H1 (cell line): ENCODE results near the gene SND1. TPM values are rescaled to one million over a fixed set of nuclear protein-coding genes. Genes with fewer than 3 reads are reported as not detected.

Experiments used
- CTCF ChIA-PET: fragments of 300-600 bp; sonication (Branson Sonifier 250); formaldehyde crosslinking; loops from one replicate; lab custom pipeline; 2021; ENCODE audit not compliant: partially characterized antibody; lab: Charles Lee
- POLR2A ChIA-PET: fragments of 300-600 bp; sonication (Branson Sonifier 250); formaldehyde crosslinking; loops from one replicate; lab custom pipeline; 2021; ENCODE audit warnings: inconsistent platforms; ENCODE audit not compliant: partially characterized antibody; lab: Charles Lee
- DNase-seq, 2 experiments: peaks; one replicate each; pipeline versions ENCODE4 v3.0.0 to v3.0.0-alpha.2; 2010 to 2022; ENCODE audit warnings: low spot score in 2 of 2, low read depth in 1 of 2, mixed read lengths in 1 of 2
- FAIRE-seq: peaks from 2 replicates; lab custom pipeline; 2011; peaks lifted over from hg19 to GRCh38; lab: Jason Lieb, UNC
- H2AFZ ChIP-seq: 2 replicates; pipeline ENCODE4 v1.8.1; 2012; ENCODE audit warnings: low read length, inconsistent platforms
- H2AK5ac ChIP-seq: 2 replicates; pipeline ENCODE4 v1.6.1; 2013; ENCODE audit warnings: low read depth, low read length
- H2BK120ac ChIP-seq: replicated peaks from 2 replicates; pipeline ENCODE3; 2013; ENCODE audit warnings: low read depth, low read length, inconsistent platforms
- H2BK12ac ChIP-seq: 2 replicates; pipeline ENCODE4 v1.6.1; 2013; ENCODE audit warnings: low read depth, low read length
- H2BK15ac ChIP-seq: 2 replicates; pipeline ENCODE4 v1.6.1; 2013; ENCODE audit warnings: low read length
- H2BK20ac ChIP-seq: 2 replicates; pipeline ENCODE4 v1.6.1; 2013; ENCODE audit warnings: low read length
- H2BK5ac ChIP-seq: 2 replicates; pipeline ENCODE4 v1.6.1; 2013; ENCODE audit warnings: low read depth, low read length
- H3K14ac ChIP-seq: 2 replicates; pipeline ENCODE4 v1.6.1; 2013; ENCODE audit warnings: inconsistent platforms; ENCODE audit not compliant: insufficient read length
- H3K18ac ChIP-seq: 2 replicates; pipeline ENCODE4 v1.6.1; 2013; ENCODE audit warnings: low read length; ENCODE audit errors: extremely low read depth
- H3K23ac ChIP-seq: 2 replicates; pipeline ENCODE4 v1.6.1; 2013; ENCODE audit warnings: inconsistent platforms; ENCODE audit not compliant: insufficient read length
- H3K23me2 ChIP-seq: 2 replicates; pipeline ENCODE4 v1.6.1; 2013; ENCODE audit warnings: low read depth, low read length
- H3K27ac ChIP-seq: 2 replicates; pipeline ENCODE4 v1.6.1; 2011; ENCODE audit warnings: low read depth, low read length, inconsistent platforms
- H3K27me3 ChIP-seq, 4 experiments: replicated peaks in 1 of 4; 1 replicate in 1 of 4; 2 replicates in 3 of 4; pipeline versions ENCODE4 v1.6.1 to v1.8.1; 2011 to 2013; ENCODE audit warnings: low read length in 3 of 4, mild to moderate bottlenecking in 3 of 4, inconsistent platforms in 2 of 4, mixed read lengths in 2 of 4, moderate library complexity in 1 of 4; ENCODE audit not compliant: control insufficient read depth in 3 of 4, insufficient read depth in 3 of 4; ENCODE audit errors: extremely low read depth in 1 of 4
- H3K36me3 ChIP-seq, 4 experiments: 2 replicates each; pipeline versions ENCODE4 v1.6.1 to v1.8.1; 2011 to 2013; ENCODE audit warnings: mild to moderate bottlenecking in 4 of 4, low read length in 3 of 4, moderate library complexity in 2 of 4, control low read depth in 1 of 4, inconsistent platforms in 1 of 4; ENCODE audit not compliant: insufficient read depth in 4 of 4, control insufficient read depth in 2 of 4
- H3K4ac ChIP-seq: replicated peaks from 2 replicates; pipeline ENCODE3; 2013; ENCODE audit warnings: low read length, low read depth, mixed read lengths, inconsistent platforms; ENCODE audit not compliant: insufficient read length
- H3K4me1 ChIP-seq, 4 experiments: replicated peaks in 1 of 4; 1 replicate in 1 of 4; 2 replicates in 3 of 4; pipeline versions ENCODE4 v1.6.1 to v1.8.1; 2011 to 2013; ENCODE audit warnings: low read length in 3 of 4, inconsistent platforms in 2 of 4, mixed read lengths in 1 of 4; ENCODE audit not compliant: insufficient read depth in 4 of 4, control insufficient read depth in 3 of 4
- H3K4me2 ChIP-seq, 2 experiments: 2 replicates each; pipeline versions ENCODE4 v1.6.1 to v1.8.1; 2011 to 2013; ENCODE audit warnings: low read depth in 2 of 2, low read length in 2 of 2, control low read depth in 1 of 2, inconsistent platforms in 1 of 2, mild to moderate bottlenecking in 1 of 2; ENCODE audit not compliant: insufficient read depth in 1 of 2
- H3K4me3 ChIP-seq, 4 experiments: fragments of 200-600, 300-600 bp in 1 of 4; sonication (generic), shearing (Covaris generic), sonication (Bioruptor Twin) in 1 of 4; 2 replicates each; pipeline versions ENCODE4 v1.5.1 to v1.8.1; 2011 to 2016; ENCODE audit warnings: low read length in 4 of 4, low read depth in 3 of 4, control low read depth in 2 of 4, inconsistent platforms in 2 of 4, mild to moderate bottlenecking in 2 of 4, mixed read lengths in 1 of 4, moderate library complexity in 1 of 4; ENCODE audit not compliant: insufficient read depth in 2 of 4; ENCODE audit errors: extremely low read depth in 1 of 4
- H3K56ac ChIP-seq: replicated peaks from 2 replicates; pipeline ENCODE3; 2013; ENCODE audit warnings: low read depth, mild to moderate bottlenecking, mixed read lengths, low read length, inconsistent platforms; ENCODE audit not compliant: insufficient read length
- H3K79me1 ChIP-seq: 2 replicates; pipeline ENCODE4 v1.6.1; 2013; ENCODE audit warnings: low read depth, low read length, control low read depth
- H3K79me2 ChIP-seq, 2 experiments: 2 replicates each; pipeline versions ENCODE4 v1.6.1 to v1.8.1; 2012 to 2013; ENCODE audit warnings: low read length in 2 of 2, mild to moderate bottlenecking in 2 of 2, inconsistent platforms in 1 of 2; ENCODE audit not compliant: insufficient read depth in 2 of 2, control insufficient read depth in 1 of 2
- H3K9ac ChIP-seq, 4 experiments: replicated peaks in 1 of 4; 1 replicate in 1 of 4; 2 replicates in 3 of 4; pipeline versions ENCODE4 v1.6.1 to v1.8.1; 2011 to 2013; ENCODE audit warnings: low read depth in 3 of 4, low read length in 3 of 4, control low read depth in 2 of 4, mild to moderate bottlenecking in 2 of 4, moderate library complexity in 2 of 4, inconsistent platforms in 1 of 4; ENCODE audit errors: extremely low read depth in 1 of 4
- H3K9me3 ChIP-seq, 2 experiments: 2 replicates each; pipeline versions ENCODE4 v1.6.1 to v1.8.1; 2012 to 2013; ENCODE audit warnings: mild to moderate bottlenecking in 2 of 2, moderate library complexity in 2 of 2, control low read depth in 1 of 2, inconsistent platforms in 1 of 2, low read depth in 1 of 2, low read length in 1 of 2, mixed read lengths in 1 of 2; ENCODE audit not compliant: insufficient read depth in 2 of 2
- H4K20me1 ChIP-seq, 2 experiments: replicated peaks in 1 of 2; 2 replicates each; pipeline versions ENCODE3 to v1.8.1; 2011 to 2013; ENCODE audit warnings: inconsistent platforms in 2 of 2, low read length in 2 of 2, mild to moderate bottlenecking in 1 of 2; ENCODE audit not compliant: insufficient read depth in 2 of 2, control insufficient read depth in 1 of 2
- H4K5ac ChIP-seq: 2 replicates; pipeline ENCODE4 v1.6.1; 2013; ENCODE audit warnings: low read length, low read depth, mixed read lengths, inconsistent platforms; ENCODE audit not compliant: insufficient read length
- H4K8ac ChIP-seq: 2 replicates; pipeline ENCODE4 v1.8.0; 2013; ENCODE audit warnings: mild to moderate bottlenecking, moderate library complexity, low read length, inconsistent platforms; ENCODE audit not compliant: insufficient read depth; ENCODE audit errors: extremely low read depth
- H4K91ac ChIP-seq: replicated peaks from 2 replicates; pipeline ENCODE3; 2013; ENCODE audit warnings: low read length, mixed read lengths, inconsistent platforms; ENCODE audit not compliant: insufficient read length
- ASH2L ChIP-seq: fragments of 200-600, 300-600 bp; sonication (generic); IDR thresholded peaks from one replicate; pipeline ENCODE4 v1.7.1; 2017; ENCODE audit warnings: low read length
- BRCA1 ChIP-seq: IDR thresholded peaks from 2 replicates; pipeline ENCODE4 v1.6.1; 2012; ENCODE audit warnings: low read depth, low read length, improper control_type of control experiment
- E2F6 ChIP-seq: IDR thresholded peaks from 2 replicates; pipeline ENCODE4 v1.6.1; 2012; ENCODE audit warnings: inconsistent platforms
- KDM4A ChIP-seq: IDR thresholded peaks from one replicate; pipeline ENCODE4 v1.7.1; 2012; ENCODE audit warnings: low read depth, mild to moderate bottlenecking, moderate library complexity, low read length, inconsistent platforms; ENCODE audit not compliant: severe bottlenecking
- MAX ChIP-seq: IDR thresholded peaks from 2 replicates; pipeline ENCODE4 v1.6.1; 2012; ENCODE audit warnings: inconsistent platforms
- ZNF274 ChIP-seq: IDR thresholded peaks from 2 replicates; pipeline ENCODE4 v1.7.0; 2012; ENCODE audit warnings: low read length, borderline replicate concordance; ENCODE audit errors: extremely low read depth
- WGBS, 2 experiments: shearing (Covaris generic) in 1 of 2; methylation state at CpG; one replicate each; pipeline versions ENCODE4 v1.1.6 to v1.1.7; 2013 to 2015; ENCODE audit warnings: low lambda C conversion rate in 2 of 2, mixed read lengths in 2 of 2, inconsistent platforms in 1 of 2, low coverage in 1 of 2, missing lambda C conversion rate in 1 of 2; ENCODE audit not compliant: insufficient replicate concordance in 2 of 2, insufficient coverage in 1 of 2, insufficient read length in 1 of 2; ENCODE audit errors: extremely low coverage in 1 of 2, missing lambda C conversion rate in 1 of 2; 5-methylcytosine and 5-hydroxymethylcytosine counted together
- polyA plus RNA-seq, 7 experiments: library from polyadenylated mRNA; depleted of rRNA in 3 of 7; stranded (reverse) in 5 of 7; unstranded in 2 of 7; fragments of >200 nt in 5 of 7; fragments of 200-250 nt in 2 of 7; gene quantifications; 1 replicate in 5 of 7; 2 replicates in 1 of 7; 4 replicates in 1 of 7; pipeline versions ENCODE4 v1.2.1 to v1.2.3, GENCODE V29; 2011 to 2013; ENCODE audit warnings: missing spikeins in 2 of 7, mixed read lengths in 2 of 7
- total RNA-seq: library from RNA; stranded (reverse); fragmentation: NEBNext Ultra II Directional; extraction: Animal tissue kit (Norgen Biotek cat#: 25700); gene quantifications from 2 replicates; pipeline ENCODE4 v1.2.1, GENCODE V29; 2021

SND1 gene
- total and polyA plus RNA-seq, 2 of the 8 experiments (the other 6 are each of a cell fraction or from before 2014, with no cell fraction given), result 122 to 290 TPM

GRCh38 chr7:128135159-128135514 is 483.1 kb downstream of the SND1 start:
- WGBS, 2 experiments, result 7% methylated on average over 5 of the region's 6 CpGs; no CpG with 5 or more reads in 1 of the 2 experiments
- peak overlapping the region; percentile 80; the same call in 1 of the 2 replicates for H2BK12ac ChIP-seq
- H3K4me2 ChIP-seq, result peak overlapping the region; percentile 68 to 86
- no peak overlapping the region for H3K27ac ChIP-seq
- H2AK5ac ChIP-seq, result no peak overlapping the region
- H3K36me3 ChIP-seq, result no peaks in the 10 kb centered on the region
- no peak overlapping the region for H3K23ac ChIP-seq
- H3K23me2 ChIP-seq, result peaks cover 9% of the 10 kb centered on the region; the same call in 1 of the 2 replicates
- peaks cover 10 to 38% (median 29%) of the 10 kb centered on the region in 4 experiments for H3K27me3 ChIP-seq
- H3K56ac ChIP-seq, result no peak overlapping the region
- peak overlapping the region; percentile 15 to 82 (median 41); a peak in 5 of 8 replicates for H3K4me3 ChIP-seq
- no peaks in the 10 kb centered on the region for H4K20me1 ChIP-seq
- H3K4ac ChIP-seq, result no peak overlapping the region
- POLR2A ChIA-PET, result interaction anchor here (1.9 kb wide), 1 partner anchor 35 kb away, joined by 5 read pairs; no protein-coding TSS in a partner anchor
- peak overlapping the region; percentile 94 for H3K18ac ChIP-seq
- H2BK5ac ChIP-seq, result no peak overlapping the region
- peaks cover 0 to 4% (median 2%) of the 10 kb centered on the region in 4 experiments; a peak in 2 of 7 replicates for H3K4me1 ChIP-seq
- no peaks in the 10 kb centered on the region for H3K79me2 ChIP-seq
- CTCF ChIA-PET, result interaction anchor here (0.7 to 14.8 kb wide), 31 partner anchors 8 to 421 kb away, joined by 3 to 347 read pairs (median 6); no protein-coding TSS in a partner anchor
- peak; percentile 90 for TF ChIP-seq MAX
- TF ChIP-seq BRCA1, result no peak
- TF ChIP-seq ASH2L, result peak; percentile 23
- no peak for TF ChIP-seq KDM4A
- TF ChIP-seq ZNF274, result no peak
- TF ChIP-seq E2F6, result peak; percentile 38
- H4K5ac ChIP-seq, result no peak overlapping the region
- H2BK20ac ChIP-seq, result peak overlapping the region; percentile 80; the same call in 1 of the 2 replicates
- no peaks in the 10 kb centered on the region for H3K79me1 ChIP-seq
- no peak overlapping the region for H2BK15ac ChIP-seq
- H2AFZ ChIP-seq, result peak overlapping the region; percentile 96
- FAIRE-seq, result no peak
- no peak overlapping the region for H4K8ac ChIP-seq
- H3K9me3 ChIP-seq, result no peaks in the 10 kb centered on the region
- DNase-seq, result no peak
- no peak overlapping the region for H3K9ac ChIP-seq
- no peak overlapping the region for H4K91ac ChIP-seq
- no peak overlapping the region for H2BK120ac ChIP-seq
- no peak overlapping the region for H3K14ac ChIP-seq
